ENCODE data around the gene PTGES3L. TPM values are rescaled to one million over a fixed set of nuclear protein-coding genes. Genes with fewer than 3 reads are reported as not detected.

Gene PTGES3L
- total RNA-seq, 1 experiment from 2014 or later: 1.7 TPM

GRCh38 chr17:42985225-42985624, 5.3 kb upstream of the PTGES3L start:
- H3K4me2 ChIP-seq (ENCODE audit: low read length): no peak overlapping the region
- intact Hi-C loops (cut with micrococcal nuclease): no loop called here
- no peaks in the 10 kb centered on the region for H3K9me2 ChIP-seq (ENCODE audit: insufficient read depth)
- H3K4me3 ChIP-seq (replicated peaks in 1 of 2; ENCODE audit: low read depth in 1 of 2, low read length in 2 of 2): no peak overlapping the region
- ChIA-PET RAD21 (ENCODE audit: low non-redundant PET in 1 of 2, low total read pairs in 2 of 2, uncharacterized antibody in 2 of 2, unreplicated experiment in 2 of 2) (no interaction called here), CTCF (interaction anchor here (1.4 kb wide), 1 partner anchor 12 kb away, joined by 5 read pairs; no protein-coding TSS in a partner anchor), POLR2A (interaction anchor here (1.7 kb wide), 1 partner anchor 13 kb away, joined by 8 read pairs; the partner anchor contains the start of gene RPL27)
- H2AFZ ChIP-seq (ENCODE audit: low read depth, low read length, poor library complexity, severe bottlenecking): no peak overlapping the region
- no peaks in the 10 kb centered on the region for H4K20me1 ChIP-seq (ENCODE audit: insufficient read depth)
- no peak for ATAC-seq
- BruUV-seq (replicated peaks): no TSS peak
- no peaks in the 10 kb centered on the region for H3K27me3 ChIP-seq (ENCODE audit: insufficient read depth, low read length)
- no peak for DNase-seq (ENCODE audit: low read depth, low spot score)
- H3K9me3 ChIP-seq (ENCODE audit: control insufficient read depth in 1 of 2, insufficient read depth in 1 of 2, low read depth in 1 of 2, low read length in 2 of 2): no peaks in the 10 kb centered on the region
- peaks cover 40% of the 10 kb centered on the region for H3K79me2 ChIP-seq (ENCODE audit: insufficient read depth, low read length)
- H3K4me1 ChIP-seq (ENCODE audit: control insufficient read depth in 1 of 2, insufficient read depth in 2 of 2, low read length in 2 of 2): peaks cover 0 to 25% of the 10 kb centered on the region in 2 experiments; a peak in 2 of 4 replicates
- H3K27ac ChIP-seq (ENCODE audit: low read depth, low read length): no peak overlapping the region
- peaks cover 27 to 36% of the 10 kb centered on the region in 2 experiments; a peak in 3 of 4 replicates for H3K36me3 ChIP-seq (ENCODE audit: control insufficient read depth in 1 of 2, insufficient read depth in 2 of 2, low read length in 2 of 2)
- H3K9ac ChIP-seq (ENCODE audit: low read length): no peak overlapping the region
- TF ChIP-seq EZH2phosphoT487 (IDR thresholded peaks at IDR 0.05; ENCODE audit: borderline replicate concordance) (no peak), FOSL1 (IDR thresholded peaks at IDR 0.05; ENCODE audit: low read depth) (no peak), POLR2A (IDR thresholded peaks at IDR 0.05; ENCODE audit: borderline replicate concordance, extremely low read depth, insufficient read depth, insufficient read length) (no peak)

- ChIA-PET CTCF (no interaction called here), RAD21 (ENCODE audit: low non-redundant PET in 1 of 2, low total read pairs in 2 of 2, uncharacterized antibody in 2 of 2, unreplicated experiment in 2 of 2) (no interaction called here), POLR2A (interaction anchor here (0.8 kb wide), 1 partner anchor 16 kb away, joined by 4 read pairs; the partner anchor contains the start of gene RPL27)
- Histone ChIP-seq H3K4me3 (replicated peaks in 1 of 2; ENCODE audit: low read depth in 1 of 2, low read length in 2 of 2) (no peak overlapping the region), H2AFZ (ENCODE audit: low read depth, low read length, poor library complexity, severe bottlenecking) (no peak overlapping the region), H4K20me1 (ENCODE audit: insufficient read depth) (no peaks in the 10 kb centered on the region), H3K9me2 (ENCODE audit: insufficient read depth) (no peaks in the 10 kb centered on the region), H3K9me3 (ENCODE audit: control insufficient read depth in 1 of 2, insufficient read depth in 1 of 2, low read depth in 1 of 2, low read length in 2 of 2) (no peaks in the 10 kb centered on the region), H3K4me1 (ENCODE audit: control insufficient read depth in 1 of 2, insufficient read depth in 2 of 2, low read length in 2 of 2) (peaks cover 10 to 23% of the 10 kb centered on the region in 2 experiments; a peak in 3 of 4 replicates), H3K27me3 (ENCODE audit: insufficient read depth, low read length) (no peaks in the 10 kb centered on the region), H3K4me2 (ENCODE audit: low read length) (peak overlapping the region; percentile 93; the same call in 1 of the 2 replicates), H3K9ac (ENCODE audit: low read length) (no peak overlapping the region), H3K79me2 (ENCODE audit: insufficient read depth, low read length) (peaks cover 40% of the 10 kb centered on the region), H3K36me3 (ENCODE audit: control insufficient read depth in 1 of 2, insufficient read depth in 2 of 2, low read length in 2 of 2) (peaks cover 13 to 15% of the 10 kb centered on the region in 2 experiments; a peak in 3 of 4 replicates), H3K27ac (ENCODE audit: low read depth, low read length) (no peak overlapping the region)
- DNase-seq (ENCODE audit: low read depth, low spot score) (no peak), ATAC-seq (no peak)
- BruUV-seq (replicated peaks): no TSS peak
- intact Hi-C loops (cut with micrococcal nuclease): no loop called here
- TF ChIP-seq SP1 (IDR thresholded peaks at IDR 0.05; ENCODE audit: low read depth) (no peak), ZFX (IDR thresholded peaks at IDR 0.05) (no peak), EZH2phosphoT487 (IDR thresholded peaks at IDR 0.05; ENCODE audit: borderline replicate concordance) (no peak), SIN3A (IDR thresholded peaks at IDR 0.05; ENCODE audit: low read depth) (no peak), POLR2A (IDR thresholded peaks at IDR 0.05; ENCODE audit: borderline replicate concordance, extremely low read depth, insufficient read depth, insufficient read length) (no peak), ZNF274 (IDR thresholded peaks at IDR 0.05; ENCODE audit: low read depth, low read length) (no peak), CBX3 (IDR thresholded peaks at IDR 0.05; ENCODE audit: low read depth) (no peak), ZBTB33 (IDR thresholded peaks at IDR 0.05; ENCODE audit: extremely low read depth, insufficient replicate concordance, low read length) (no peak), POLR2AphosphoS5 (IDR thresholded peaks at IDR 0.05; ENCODE audit: low read depth, low read length) (no peak), EZH2 (IDR thresholded peaks at IDR 0.05) (no peak), RAD21 (IDR thresholded peaks at IDR 0.05; ENCODE audit: low read depth) (no peak), EGR1 (IDR thresholded peaks at IDR 0.05; ENCODE audit: low read depth) (no peak), ATF3 (IDR thresholded peaks at IDR 0.05) (no peak), ELF1 (IDR thresholded peaks at IDR 0.05; ENCODE audit: borderline replicate concordance, low read depth) (no peak), REST (IDR thresholded peaks at IDR 0.05; ENCODE audit: low read depth) (no peak)
These were observed 2.4 kb upstream of the PTGES3L start for GRCh38 chr17:42982266-42982665.

Measured in HCT116 (cell line).